HCT116 (cell line): Measurements from ENCODE around the gene ACHE.

Experiments
- CEBPB ChIP-seq: IDR thresholded peaks from 2 replicates; pipeline ENCODE4 v1.6.1; 2012; ENCODE audit warnings: low read depth
- EZH2 ChIP-seq: fragments of 200-600 bp; sonication (generic); IDR thresholded peaks from 2 replicates; pipeline ENCODE4 v1.6.1; 2017; ENCODE audit warnings: antibody characterized with exemption, mixed run types
- POLR2A ChIP-seq: IDR thresholded peaks from 2 replicates; pipeline ENCODE4 v1.7.0; 2011; ENCODE audit warnings: borderline replicate concordance; ENCODE audit not compliant: insufficient read depth, insufficient read length; ENCODE audit errors: extremely low read depth
- POLR2AphosphoS5 ChIP-seq: IDR thresholded peaks from 2 replicates; pipeline ENCODE4 v1.6.1; 2011; ENCODE audit warnings: mild to moderate bottlenecking, low read depth, low read length, moderate library complexity
- SP1 ChIP-seq: IDR thresholded peaks from 2 replicates; pipeline ENCODE4 v1.6.1; 2012; ENCODE audit warnings: low read depth
- SRF ChIP-seq: IDR thresholded peaks from 2 replicates; pipeline ENCODE4 v1.6.1; 2012; ENCODE audit warnings: low read depth
- TF ChIP-seq, protein P1 (sequence below), 3 experiments: fragments of 200-600 bp in 1 of 3; sonication (generic) in 1 of 3; IDR thresholded peaks in 2 of 3; conservative IDR thresholded peaks in 1 of 3; 2 replicates each; pipeline ENCODE4 v1.5.1; 2012 to 2017; ENCODE audit warnings: low read depth in 2 of 3, low read length in 2 of 3, antibody characterized with exemption in 1 of 3, borderline replicate concordance in 1 of 3, control low read depth in 1 of 3, mild to moderate bottlenecking in 1 of 3, mixed read lengths in 1 of 3, mixed run types in 1 of 3, moderate library complexity in 1 of 3; ENCODE audit not compliant: insufficient read depth in 1 of 3
- TF ChIP-seq, protein P2 (sequence below): IDR thresholded peaks from 2 replicates; pipeline ENCODE4 v1.6.1; 2012; ENCODE audit warnings: low read depth
- TF ChIP-seq, protein P3 (sequence below): IDR thresholded peaks from 2 replicates; pipeline ENCODE4 v1.6.1; 2012

DNA sequence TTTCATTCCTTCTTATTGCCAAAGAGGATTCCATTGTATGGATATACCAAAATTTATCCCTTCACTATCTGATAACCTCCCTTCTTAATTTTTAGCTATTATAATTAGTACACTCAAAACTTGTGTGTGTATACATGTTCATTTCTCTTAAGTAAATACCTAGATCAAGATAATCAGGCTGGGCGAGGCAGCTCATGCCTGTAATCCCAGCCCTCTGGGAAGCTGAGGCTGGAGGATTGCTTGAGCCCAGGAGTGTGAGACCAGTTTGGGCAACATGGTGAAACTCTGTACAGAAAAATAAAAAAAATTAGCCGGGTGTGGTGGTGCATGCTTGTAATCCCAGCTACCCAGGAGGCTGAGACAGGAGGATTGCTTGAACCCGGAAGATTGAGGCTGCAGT lies 15.8 kb upstream of the ACHE start:
- TF ChIP-seq CEBPB (no peak), POLR2AphosphoS5 (no peak), SP1 (no peak), EZH2 (no peak), POLR2A (no peak), SRF (no peak)
- TF ChIP-seq, protein P1, sequence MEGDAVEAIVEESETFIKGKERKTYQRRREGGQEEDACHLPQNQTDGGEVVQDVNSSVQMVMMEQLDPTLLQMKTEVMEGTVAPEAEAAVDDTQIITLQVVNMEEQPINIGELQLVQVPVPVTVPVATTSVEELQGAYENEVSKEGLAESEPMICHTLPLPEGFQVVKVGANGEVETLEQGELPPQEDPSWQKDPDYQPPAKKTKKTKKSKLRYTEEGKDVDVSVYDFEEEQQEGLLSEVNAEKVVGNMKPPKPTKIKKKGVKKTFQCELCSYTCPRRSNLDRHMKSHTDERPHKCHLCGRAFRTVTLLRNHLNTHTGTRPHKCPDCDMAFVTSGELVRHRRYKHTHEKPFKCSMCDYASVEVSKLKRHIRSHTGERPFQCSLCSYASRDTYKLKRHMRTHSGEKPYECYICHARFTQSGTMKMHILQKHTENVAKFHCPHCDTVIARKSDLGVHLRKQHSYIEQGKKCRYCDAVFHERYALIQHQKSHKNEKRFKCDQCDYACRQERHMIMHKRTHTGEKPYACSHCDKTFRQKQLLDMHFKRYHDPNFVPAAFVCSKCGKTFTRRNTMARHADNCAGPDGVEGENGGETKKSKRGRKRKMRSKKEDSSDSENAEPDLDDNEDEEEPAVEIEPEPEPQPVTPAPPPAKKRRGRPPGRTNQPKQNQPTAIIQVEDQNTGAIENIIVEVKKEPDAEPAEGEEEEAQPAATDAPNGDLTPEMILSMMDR (IDR thresholded peaks at IDR 0.05 in 2 of 3, conservative IDR thresholded peaks at IDR 0.05 in 1 of 3; ENCODE audit: borderline replicate concordance in 1 of 3, insufficient read depth in 1 of 3, low read depth in 2 of 3, low read length in 2 of 3): no peak
- TF ChIP-seq, protein P2, sequence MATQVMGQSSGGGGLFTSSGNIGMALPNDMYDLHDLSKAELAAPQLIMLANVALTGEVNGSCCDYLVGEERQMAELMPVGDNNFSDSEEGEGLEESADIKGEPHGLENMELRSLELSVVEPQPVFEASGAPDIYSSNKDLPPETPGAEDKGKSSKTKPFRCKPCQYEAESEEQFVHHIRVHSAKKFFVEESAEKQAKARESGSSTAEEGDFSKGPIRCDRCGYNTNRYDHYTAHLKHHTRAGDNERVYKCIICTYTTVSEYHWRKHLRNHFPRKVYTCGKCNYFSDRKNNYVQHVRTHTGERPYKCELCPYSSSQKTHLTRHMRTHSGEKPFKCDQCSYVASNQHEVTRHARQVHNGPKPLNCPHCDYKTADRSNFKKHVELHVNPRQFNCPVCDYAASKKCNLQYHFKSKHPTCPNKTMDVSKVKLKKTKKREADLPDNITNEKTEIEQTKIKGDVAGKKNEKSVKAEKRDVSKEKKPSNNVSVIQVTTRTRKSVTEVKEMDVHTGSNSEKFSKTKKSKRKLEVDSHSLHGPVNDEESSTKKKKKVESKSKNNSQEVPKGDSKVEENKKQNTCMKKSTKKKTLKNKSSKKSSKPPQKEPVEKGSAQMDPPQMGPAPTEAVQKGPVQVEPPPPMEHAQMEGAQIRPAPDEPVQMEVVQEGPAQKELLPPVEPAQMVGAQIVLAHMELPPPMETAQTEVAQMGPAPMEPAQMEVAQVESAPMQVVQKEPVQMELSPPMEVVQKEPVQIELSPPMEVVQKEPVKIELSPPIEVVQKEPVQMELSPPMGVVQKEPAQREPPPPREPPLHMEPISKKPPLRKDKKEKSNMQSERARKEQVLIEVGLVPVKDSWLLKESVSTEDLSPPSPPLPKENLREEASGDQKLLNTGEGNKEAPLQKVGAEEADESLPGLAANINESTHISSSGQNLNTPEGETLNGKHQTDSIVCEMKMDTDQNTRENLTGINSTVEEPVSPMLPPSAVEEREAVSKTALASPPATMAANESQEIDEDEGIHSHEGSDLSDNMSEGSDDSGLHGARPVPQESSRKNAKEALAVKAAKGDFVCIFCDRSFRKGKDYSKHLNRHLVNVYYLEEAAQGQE: no peak
- TF ChIP-seq, protein P3, sequence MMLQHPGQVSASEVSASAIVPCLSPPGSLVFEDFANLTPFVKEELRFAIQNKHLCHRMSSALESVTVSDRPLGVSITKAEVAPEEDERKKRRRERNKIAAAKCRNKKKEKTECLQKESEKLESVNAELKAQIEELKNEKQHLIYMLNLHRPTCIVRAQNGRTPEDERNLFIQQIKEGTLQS: no peak
